OCI-LY3 (cell line): Measurements from ENCODE around the gene ARHGAP24.

Experiments
- H2AFZ ChIP-seq: fragments of 200-600, 300-600 bp; shearing (Covaris generic); 2 replicates; pipeline ENCODE4 v1.6.0; 2014; ENCODE audit warnings: antibody characterized with exemption, low read depth, low read length
- H3K27ac ChIP-seq: fragments of 200-600, 300-600 bp; sonication (generic); 2 replicates; pipeline ENCODE4 v1.5.1; 2014; ENCODE audit warnings: mild to moderate bottlenecking, low read length, moderate library complexity, mixed read lengths
- H3K27me3 ChIP-seq: fragments of 200-600, 300-600 bp; sonication (generic); 2 replicates; pipeline ENCODE4 v1.6.1; 2014; ENCODE audit warnings: low read depth, low read length, mixed read lengths
- H3K36me3 ChIP-seq: fragments of 200-600, 300-600 bp; sonication (generic); replicated peaks from 2 replicates; pipeline ENCODE3; 2014; ENCODE audit warnings: low read depth, low read length, mixed read lengths
- H3K4me1 ChIP-seq: fragments of 300-600, 200-600 bp; sonication (generic); 2 replicates; pipeline ENCODE4 v1.6.1; 2014; ENCODE audit warnings: low read length, mixed read lengths
- H3K4me2 ChIP-seq: fragments of 200-600, 300-600 bp; sonication (generic); 2 replicates; pipeline ENCODE4 v1.6.1; 2014; ENCODE audit warnings: low read length, mixed read lengths
- H3K4me3 ChIP-seq: fragments of 300-600, 200-600 bp; sonication (generic); 2 replicates; pipeline ENCODE4 v1.5.1; 2014; ENCODE audit warnings: antibody characterized with exemption, mild to moderate bottlenecking, low read length, moderate library complexity
- H3K79me2 ChIP-seq: fragments of 300-600, 200-600 bp; shearing (Covaris generic); 2 replicates; pipeline ENCODE4 v1.6.1; 2014; ENCODE audit warnings: mild to moderate bottlenecking, low read length, mixed read lengths
- H3K9ac ChIP-seq: fragments of 300-600, 200-600 bp; shearing (Covaris generic); 2 replicates; pipeline ENCODE4 v1.6.0; 2014; ENCODE audit warnings: mild to moderate bottlenecking, low read length, moderate library complexity
- H3K9me3 ChIP-seq: fragments of 200-600, 300-600 bp; shearing (Covaris generic); 2 replicates; pipeline ENCODE4 v1.6.1; 2014; ENCODE audit warnings: low read length, mixed read lengths; ENCODE audit not compliant: insufficient read depth
- H4K20me1 ChIP-seq: fragments of 200-600, 300-600 bp; sonication (generic); 2 replicates; pipeline ENCODE4 v1.6.1; 2016; ENCODE audit warnings: low read length, mixed read lengths; ENCODE audit not compliant: insufficient read depth
- EZH2phosphoT487 ChIP-seq: fragments of 200-600 bp; shearing (Covaris generic); IDR thresholded peaks from 2 replicates; pipeline ENCODE4 v1.6.1; 2018; ENCODE audit warnings: antibody characterized with exemption, mixed run types, low read depth
- TF ChIP-seq, protein P1 (sequence below): fragments of 200-600, 300-600 bp; sonication (generic); IDR thresholded peaks from 2 replicates; pipeline ENCODE4 v1.5.1; 2014; ENCODE audit warnings: antibody characterized with exemption, low read length, low read depth

Gene ARHGAP24

DNA sequence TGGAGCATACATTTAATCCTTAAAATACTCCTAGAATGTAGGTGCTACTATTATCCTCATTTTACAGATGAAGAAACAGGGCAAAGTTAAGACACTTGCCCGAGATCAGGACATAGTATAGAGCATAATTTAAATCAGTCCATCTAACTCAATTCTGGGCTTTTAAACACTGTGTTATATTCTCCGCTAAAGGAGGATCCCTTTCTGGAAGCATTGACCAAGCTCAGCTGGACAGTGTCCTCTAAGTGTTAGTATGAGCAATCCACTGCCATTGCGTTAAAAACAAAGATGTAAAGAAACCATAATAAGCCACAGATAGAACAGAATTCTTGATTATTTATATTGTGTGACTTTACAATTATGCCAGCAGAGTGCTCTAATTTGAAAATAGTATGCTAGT lies 207.0 kb downstream of the ARHGAP24 start:
- Histone ChIP-seq H3K9me3 (no peaks in the 10 kb centered on the region), H3K27ac (peak overlapping the region; percentile 94), H3K4me2 (peak overlapping the region; percentile 63), H3K36me3 (peaks cover 16% of the 10 kb centered on the region), H4K20me1 (no peaks in the 10 kb centered on the region), H3K4me1 (peaks cover 96% of the 10 kb centered on the region), H3K4me3 (no peak overlapping the region), H3K9ac (peak overlapping the region; percentile 55), H2AFZ (no peak overlapping the region), H3K27me3 (no peaks in the 10 kb centered on the region), H3K79me2 (peaks cover 48% of the 10 kb centered on the region)
- TF ChIP-seq, protein P1, sequence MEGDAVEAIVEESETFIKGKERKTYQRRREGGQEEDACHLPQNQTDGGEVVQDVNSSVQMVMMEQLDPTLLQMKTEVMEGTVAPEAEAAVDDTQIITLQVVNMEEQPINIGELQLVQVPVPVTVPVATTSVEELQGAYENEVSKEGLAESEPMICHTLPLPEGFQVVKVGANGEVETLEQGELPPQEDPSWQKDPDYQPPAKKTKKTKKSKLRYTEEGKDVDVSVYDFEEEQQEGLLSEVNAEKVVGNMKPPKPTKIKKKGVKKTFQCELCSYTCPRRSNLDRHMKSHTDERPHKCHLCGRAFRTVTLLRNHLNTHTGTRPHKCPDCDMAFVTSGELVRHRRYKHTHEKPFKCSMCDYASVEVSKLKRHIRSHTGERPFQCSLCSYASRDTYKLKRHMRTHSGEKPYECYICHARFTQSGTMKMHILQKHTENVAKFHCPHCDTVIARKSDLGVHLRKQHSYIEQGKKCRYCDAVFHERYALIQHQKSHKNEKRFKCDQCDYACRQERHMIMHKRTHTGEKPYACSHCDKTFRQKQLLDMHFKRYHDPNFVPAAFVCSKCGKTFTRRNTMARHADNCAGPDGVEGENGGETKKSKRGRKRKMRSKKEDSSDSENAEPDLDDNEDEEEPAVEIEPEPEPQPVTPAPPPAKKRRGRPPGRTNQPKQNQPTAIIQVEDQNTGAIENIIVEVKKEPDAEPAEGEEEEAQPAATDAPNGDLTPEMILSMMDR, result no peak
- no peak for TF ChIP-seq EZH2phosphoT487

DNA sequence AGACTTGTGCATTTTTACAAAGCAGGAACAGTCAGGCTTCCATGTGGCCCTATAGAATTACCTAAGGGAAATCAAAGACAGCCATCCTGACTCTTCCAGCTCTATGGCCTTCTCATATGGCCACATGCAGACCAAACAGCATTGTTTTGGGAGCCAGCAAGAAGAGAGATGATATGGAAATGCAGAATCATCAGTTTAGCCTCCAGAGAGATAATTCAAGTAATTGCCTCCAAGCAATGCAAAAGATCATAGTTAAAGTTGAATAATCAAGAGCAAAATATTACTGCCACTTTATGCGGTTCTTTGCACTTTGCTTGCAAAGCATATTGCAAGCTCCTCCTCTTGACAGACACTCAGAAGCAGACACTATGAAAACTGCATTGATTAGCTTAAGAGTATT lies 207.4 kb downstream of the ARHGAP24 start:
- peak overlapping the region; percentile 63 for H3K4me2 ChIP-seq
- H4K20me1 ChIP-seq, result no peaks in the 10 kb centered on the region
- peak overlapping the region; percentile 94 for H3K27ac ChIP-seq
- no peak overlapping the region for H2AFZ ChIP-seq
- peak overlapping the region; percentile 55; the same call in 1 of the 2 replicates for H3K9ac ChIP-seq
- no peaks in the 10 kb centered on the region for H3K9me3 ChIP-seq
- TF ChIP-seq, protein P1, result no peak
- no peak for TF ChIP-seq EZH2phosphoT487
- H3K4me3 ChIP-seq, result no peak overlapping the region
- H3K36me3 ChIP-seq, result peaks cover 13% of the 10 kb centered on the region
- peaks cover 96% of the 10 kb centered on the region for H3K4me1 ChIP-seq
- peaks cover 47% of the 10 kb centered on the region for H3K79me2 ChIP-seq
- H3K27me3 ChIP-seq, result no peaks in the 10 kb centered on the region

DNA sequence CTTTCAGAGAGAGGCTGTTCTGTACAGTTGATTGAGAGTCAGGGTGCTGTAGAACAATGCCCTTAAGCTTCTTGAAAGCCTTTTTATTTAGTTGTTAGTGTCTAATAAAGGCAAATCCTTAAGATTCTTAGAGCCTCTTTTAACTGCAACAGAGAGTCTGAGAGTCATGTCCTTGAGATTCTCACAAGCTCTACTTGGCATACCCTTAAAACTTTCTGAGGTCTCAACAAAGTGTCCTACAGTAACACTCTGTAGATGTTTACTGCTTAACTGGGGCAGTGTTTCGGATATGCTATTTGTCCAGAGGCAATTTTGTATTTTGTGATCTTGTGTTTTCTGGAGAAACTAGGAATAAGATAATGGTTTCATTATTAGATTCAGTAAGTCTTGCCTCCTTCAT lies 209.7 kb downstream of the ARHGAP24 start:
- Histone ChIP-seq H4K20me1 (no peaks in the 10 kb centered on the region), H3K9ac (peak overlapping the region; percentile 16; the same call in 1 of the 2 replicates), H3K27ac (peak overlapping the region; percentile 43), H3K4me2 (peak overlapping the region; percentile 13; the same call in 1 of the 2 replicates), H3K27me3 (no peaks in the 10 kb centered on the region), H3K36me3 (no peaks in the 10 kb centered on the region), H3K9me3 (no peaks in the 10 kb centered on the region), H2AFZ (no peak overlapping the region), H3K4me1 (peaks cover 90% of the 10 kb centered on the region), H3K79me2 (peaks cover 46% of the 10 kb centered on the region), H3K4me3 (no peak overlapping the region)
- TF ChIP-seq EZH2phosphoT487, result no peak
- TF ChIP-seq, protein P1, result no peak

DNA sequence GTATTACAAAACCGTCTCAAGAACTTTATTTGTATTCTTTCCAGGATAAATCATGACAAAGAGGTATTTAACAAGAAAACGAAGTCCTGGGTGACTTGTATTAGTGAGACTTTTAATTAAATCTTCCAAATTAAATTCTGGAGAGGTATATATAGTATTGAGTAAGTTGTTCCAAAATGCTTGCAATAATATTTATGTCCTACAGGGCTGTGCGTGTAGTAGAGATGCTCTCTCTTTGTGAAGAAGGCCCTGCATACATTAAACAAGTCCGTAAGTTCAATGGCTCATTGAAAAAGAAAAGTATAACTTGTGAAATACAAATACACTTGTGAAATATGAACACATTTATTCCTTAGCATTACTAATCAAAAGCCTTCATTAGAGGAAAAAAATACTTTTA lies 211.4 kb downstream of the ARHGAP24 start:
- peak overlapping the region; percentile 26; the same call in 1 of the 2 replicates for H3K4me2 ChIP-seq
- no peak overlapping the region for H3K9ac ChIP-seq
- peak overlapping the region; percentile 43 for H3K27ac ChIP-seq
- peaks cover 63% of the 10 kb centered on the region for H3K79me2 ChIP-seq
- H3K36me3 ChIP-seq, result peaks cover 4% of the 10 kb centered on the region
- no peaks in the 10 kb centered on the region for H4K20me1 ChIP-seq
- TF ChIP-seq EZH2phosphoT487, result no peak
- TF ChIP-seq, protein P1, result no peak
- H3K4me1 ChIP-seq, result peaks cover 76% of the 10 kb centered on the region
- no peak overlapping the region for H3K4me3 ChIP-seq
- H3K27me3 ChIP-seq, result no peaks in the 10 kb centered on the region
- H3K9me3 ChIP-seq, result no peaks in the 10 kb centered on the region
- no peak overlapping the region for H2AFZ ChIP-seq
